Spleen (tissue), 11 donors: ENCODE results near the gene DYNLRB1. TPM values are rescaled to one million over a fixed set of nuclear protein-coding genes. Genes with fewer than 3 reads are reported as not detected.
"Not testable (repeated sequence)": the region's sequence is repeated elsewhere in the genome, so short reads cannot be mapped to it uniquely, and the experiment has no call there.

Experiments
- DNase-seq: peaks from one replicate; pipeline ENCODE4 v3.0.0-alpha.2; 2020
- H3K27ac ChIP-seq, 8 donors: fragments of 200-600 bp; sonication (generic) in 7 of 8; 1 replicate in 4 of 8; 2 replicates in 4 of 8; pipeline versions ENCODE4 v1.5.0 to v1.8.0; 2016 to 2021; ENCODE audit warnings: inconsistent platforms in 4 of 8, mild to moderate bottlenecking in 4 of 8, moderate library complexity in 1 of 8
- H3K27me3 ChIP-seq, 7 donors: fragments of 200-600 bp; sonication (generic) in 6 of 7; replicated peaks in 1 of 7; 1 replicate in 4 of 7; 2 replicates in 3 of 7; pipeline versions ENCODE4 v1.5.0 to v1.8.0; 2016 to 2021; ENCODE audit warnings: inconsistent platforms in 3 of 7, mild to moderate bottlenecking in 1 of 7
- H3K36me3 ChIP-seq, 6 donors: fragments of 200-600 bp; sonication (generic) in 5 of 6; 1 replicate in 4 of 6; 2 replicates in 2 of 6; pipeline versions ENCODE4 v1.5.0 to v1.8.0; 2016 to 2021; ENCODE audit warnings: inconsistent platforms in 2 of 6
- H3K4me1 ChIP-seq, 6 donors: fragments of 200-600 bp; sonication (generic) in 5 of 6; 1 replicate in 3 of 6; 2 replicates in 3 of 6; pipeline versions ENCODE4 v1.5.0 to v1.8.0; 2016 to 2021; ENCODE audit warnings: inconsistent platforms in 3 of 6
- H3K4me3 ChIP-seq, 8 donors: fragments of 200-600 bp; sonication (generic) in 7 of 8; 1 replicate in 4 of 8; 2 replicates in 4 of 8; pipeline versions ENCODE4 v1.5.0 to v1.8.0; 2016 to 2021; ENCODE audit warnings: inconsistent platforms in 4 of 8, mild to moderate bottlenecking in 4 of 8, moderate library complexity in 2 of 8
- H3K9me3 ChIP-seq, 8 donors: fragments of 200-600 bp; sonication (generic) in 7 of 8; 1 replicate in 4 of 8; 2 replicates in 4 of 8; pipeline versions ENCODE4 v1.5.0 to v1.8.0; 2016 to 2021; ENCODE audit warnings: inconsistent platforms in 4 of 8
- CTCF ChIP-seq, 11 experiments: fragments of 200-600 bp in 7 of 11; fragments of 450-650 bp in 4 of 11; sonication (generic) in 4 of 11; IDR thresholded peaks in 8 of 11; conservative IDR thresholded peaks in 3 of 11; 1 replicate in 7 of 11; 2 replicates in 4 of 11; pipeline versions ENCODE4 v1.4.0 to v1.8.0; 2016 to 2021; ENCODE audit warnings: antibody characterized with exemption in 11 of 11, inconsistent platforms in 4 of 11, mild to moderate bottlenecking in 1 of 11
- POLR2A ChIP-seq, 3 donors: fragments of 450-650 bp; IDR thresholded peaks; one replicate each; pipeline ENCODE4 v1.5.1; 2017; ENCODE audit warnings: antibody characterized with exemption in 3 of 3, mild to moderate bottlenecking in 1 of 3
- POLR2AphosphoS5 ChIP-seq, 3 donors: sonication (generic); formaldehyde crosslinking; IDR thresholded peaks; one replicate each; pipeline ENCODE4 v1.5.1; 2017; ENCODE audit warnings: antibody characterized with exemption in 3 of 3
- WGBS, 5 donors: extraction: QIAGEN DNeasy Blood & Tissue Kit in 3 of 5; methylation state at CpG; one replicate each; pipeline versions ENCODE4 v1.1.5 to v1.1.7; 2013 to 2018; 5-methylcytosine and 5-hydroxymethylcytosine counted together
- intact Hi-C: fragments of 100-400 bp; cut with DNase I; formaldehyde crosslinking; loops from one replicate; pipeline ENCODE4 v1.15.0; 2023; ENCODE audit warnings: low total_unique reads
- polyA plus RNA-seq, 3 donors: library from polyadenylated mRNA; stranded (reverse); fragments of 200-250 nt; gene quantifications; one replicate each; pipeline ENCODE4 v1.2.1, GENCODE V29; 2013
- total RNA-seq, 7 donors: library from RNA; depleted of rRNA in 3 of 7; stranded (reverse); fragments of >200 nt in 3 of 7; fragmentation: NEBNext Ultra II Directional in 4 of 7; extraction: Animal tissue kit (Norgen Biotek cat#: 25700) in 4 of 7; gene quantifications; one replicate each; pipeline versions ENCODE4 v1.1.0 to v1.2.1, GENCODE V29; 2016 to 2021
- donor health status: healthy with polysubstance abuse.
- donor health status: DM: no; HTN: no; CAD: no; lungs with moderate emphysema.
- donor health status: DM: no; HTN: no; CAD: no.
- donor health status: Bipolar disorder and iron deficiency.
- donor health status: healthy.
- donor health status: DM: no; HTN: no; CAD: no.
- donor health status: DM: yes; HTN: yes; CAD: no.

DYNLRB1 gene
- total and polyA plus RNA-seq, 10 donors: 72.0 to 209 (median 152) TPM

DNA sequence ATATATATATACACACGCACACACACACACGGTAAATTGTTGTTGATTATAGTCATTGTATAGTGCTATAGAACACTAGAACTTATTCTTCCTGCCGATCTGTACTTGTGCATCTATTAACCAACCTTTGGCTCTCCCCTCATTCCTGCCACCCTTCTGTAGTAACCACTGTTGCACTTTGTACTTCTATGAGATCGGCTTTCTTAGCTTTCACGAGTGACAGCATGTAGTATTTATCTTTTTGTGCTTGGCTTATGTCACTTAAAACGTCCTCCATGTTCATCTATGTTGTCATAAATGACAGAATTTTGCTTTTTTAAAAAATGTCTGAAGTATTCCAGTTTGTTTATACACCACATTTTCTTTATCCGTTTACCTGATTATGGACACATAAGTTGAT is 20.9 kb upstream of the DYNLRB1 start:
- H3K9me3 ChIP-seq: peaks cover 0 to 27% (median 14%) of the 10 kb centered on the region in 8 donors
- WGBS, 5 donors: 94 to 97% (median 96%) methylated on average over 7 of the region's 7 CpGs
- peaks cover 0 to 5% (median 0%) of the 10 kb centered on the region in 6 donors for H3K4me1 ChIP-seq
- TF ChIP-seq POLR2A (IDR thresholded peaks at IDR 0.05): no peak
- TF ChIP-seq POLR2AphosphoS5 (IDR thresholded peaks at IDR 0.05): no peak
- TF ChIP-seq CTCF (IDR thresholded peaks at IDR 0.05 in 8 of 11, conservative IDR thresholded peaks at IDR 0.05 in 3 of 11): no peak
- no peak overlapping the region for H3K4me3 ChIP-seq
- no peak overlapping the region for H3K27ac ChIP-seq
- H3K27me3 ChIP-seq: no peaks in the 10 kb centered on the region
- H3K36me3 ChIP-seq: peaks cover 0 to 99% (median 55%) of the 10 kb centered on the region in 6 donors
- intact Hi-C loops: no loop called here
- DNase-seq: no peak

DNA sequence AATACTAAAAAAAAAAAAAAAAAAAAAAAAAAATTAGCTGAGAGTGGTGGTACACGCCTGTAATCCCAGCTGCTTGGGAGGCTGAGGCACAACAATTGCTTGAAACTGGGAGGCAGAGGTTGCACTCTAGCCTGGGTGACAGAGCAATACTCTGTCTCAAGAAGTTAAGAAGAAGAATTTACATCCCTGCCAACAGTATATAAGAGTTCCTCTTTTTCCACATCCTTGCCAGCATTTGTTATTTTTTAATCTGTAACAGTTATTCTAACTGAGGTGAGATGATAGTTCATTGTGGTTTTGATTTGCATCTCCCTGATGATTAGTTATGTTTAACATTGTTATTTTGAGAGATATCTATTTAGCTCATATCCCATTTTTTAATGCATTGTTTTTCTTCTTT is 20.3 kb upstream of the DYNLRB1 start:
- WGBS, 5 donors: 76 to 100% (median 94%) methylated on average over 1 of the region's 1 CpG
- peaks cover 0 to 99% (median 51%) of the 10 kb centered on the region in 6 donors for H3K36me3 ChIP-seq
- H3K27me3 ChIP-seq: no peaks in the 10 kb centered on the region

GRCh38 chr20:34497596-34497995 is 18.6 kb upstream of the DYNLRB1 start:
- H3K27ac ChIP-seq, H3K27me3 ChIP-seq, H3K4me3 ChIP-seq, H3K4me1 ChIP-seq, DNase-seq, intact Hi-C loops: not testable (repeated sequence)
- peaks cover 0 to 100% (median 45%) of the 10 kb centered on the region in 6 donors for H3K36me3 ChIP-seq
- peaks cover 3 to 38% (median 25%) of the 10 kb centered on the region in 8 donors for H3K9me3 ChIP-seq
- 97 to 99% (median 98%) methylated on average over 6 of the region's 6 CpGs for WGBS, 5 donors

More for the DNA sequence above, 20.3 kb upstream of the DYNLRB1 start:
- DNase-seq: no peak
- H3K4me3 ChIP-seq: no peak overlapping the region
- H3K27ac ChIP-seq: no peak overlapping the region
- peaks cover 0 to 5% (median 0%) of the 10 kb centered on the region in 6 donors for H3K4me1 ChIP-seq
- TF ChIP-seq POLR2AphosphoS5 (IDR thresholded peaks at IDR 0.05) (no peak), POLR2A (IDR thresholded peaks at IDR 0.05) (no peak), CTCF (IDR thresholded peaks at IDR 0.05 in 8 of 11, conservative IDR thresholded peaks at IDR 0.05 in 3 of 11) (no peak)
- intact Hi-C loops: no loop called here
- peaks cover 2 to 33% (median 20%) of the 10 kb centered on the region in 8 donors for H3K9me3 ChIP-seq

- no peak for TF ChIP-seq POLR2AphosphoS5 (IDR thresholded peaks at IDR 0.05)
- no peak for TF ChIP-seq CTCF (IDR thresholded peaks at IDR 0.05 in 8 of 11, conservative IDR thresholded peaks at IDR 0.05 in 3 of 11)
- TF ChIP-seq POLR2A (IDR thresholded peaks at IDR 0.05): no peak
- intact Hi-C loops: no loop called here
- peaks cover 0 to 1% (median 0%) of the 10 kb centered on the region in 6 donors for H3K4me1 ChIP-seq
- no peak overlapping the region for H3K4me3 ChIP-seq
- DNase-seq: no peak
- H3K9me3 ChIP-seq: peaks cover 3 to 38% (median 25%) of the 10 kb centered on the region in 8 donors
- peaks cover 0 to 99% (median 42%) of the 10 kb centered on the region in 6 donors for H3K36me3 ChIP-seq
- WGBS, 5 donors: 83 to 98% (median 97%) methylated on average over 1 of the region's 1 CpG
- H3K27me3 ChIP-seq: no peaks in the 10 kb centered on the region
- H3K27ac ChIP-seq: no peak overlapping the region
Observed at GRCh38 chr20:34500823-34501222, 15.4 kb upstream of the DYNLRB1 start.

DNA sequence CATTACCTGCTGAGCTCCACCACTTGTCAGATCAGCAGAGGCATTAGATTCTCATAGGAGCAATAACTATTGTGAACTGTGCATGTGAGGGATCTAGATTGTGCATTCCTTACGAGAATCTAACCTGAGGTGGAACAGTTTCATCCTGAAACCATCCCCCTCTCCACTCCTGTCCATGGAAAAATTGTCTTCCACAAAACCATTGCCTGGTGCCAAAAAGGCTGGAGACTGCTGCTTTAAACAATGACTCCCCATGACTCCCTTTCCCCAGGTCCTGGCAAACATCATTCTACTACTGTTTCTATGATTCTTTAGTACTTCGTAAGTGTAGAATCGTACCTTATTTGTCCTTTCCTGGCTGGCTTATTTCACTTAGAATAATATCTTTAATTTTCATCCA is 9.7 kb upstream of the DYNLRB1 start:
- H3K4me3 ChIP-seq: no peak overlapping the region
- 87 to 98% (median 94%) methylated on average over 3 of the region's 3 CpGs for WGBS, 5 donors
- no peak for DNase-seq
- H3K4me1 ChIP-seq: no peaks in the 10 kb centered on the region
- no peaks in the 10 kb centered on the region for H3K27me3 ChIP-seq
- no peak overlapping the region for H3K27ac ChIP-seq
- H3K9me3 ChIP-seq: no peaks in the 10 kb centered on the region
- TF ChIP-seq POLR2AphosphoS5 (IDR thresholded peaks at IDR 0.05) (no peak), POLR2A (IDR thresholded peaks at IDR 0.05) (no peak), CTCF (IDR thresholded peaks at IDR 0.05 in 8 of 11, conservative IDR thresholded peaks at IDR 0.05 in 3 of 11) (no peak)
- H3K36me3 ChIP-seq: peaks cover 0 to 99% (median 36%) of the 10 kb centered on the region in 6 donors
- intact Hi-C loops: no loop called here
